Astrocyte of the spinal cord (primary cell): ENCODE results near the gene PEX6.
"Not testable (repeated sequence)": the region's sequence is repeated elsewhere in the genome, so short reads cannot be mapped to it uniquely, and the experiment has no call there.

Source experiments
- DNase-seq: peaks from one replicate; pipeline ENCODE4 v3.0.0; 2011; ENCODE audit warnings: low read depth, low spot score
- H3K4me3 ChIP-seq: 2 replicates; pipeline ENCODE4 v1.5.1; 2011; ENCODE audit warnings: low read depth, mild to moderate bottlenecking, low read length, moderate library complexity
- CTCF ChIP-seq: IDR thresholded peaks from 2 replicates; pipeline ENCODE4 v1.5.1; 2012; ENCODE audit warnings: low read depth, mild to moderate bottlenecking, low read length, inconsistent platforms
- in situ Hi-C: cut with HindIII; loops from 2 replicates; pipeline ENCODE4 v1.10.0; 2017; ENCODE audit warnings: low sequenced_read_pairs

The PEX6 gene

GRCh38 chr6:42942444-42942843 is 36.5 kb downstream of the PEX6 start:
- no peak overlapping the region for H3K4me3 ChIP-seq
- no peak for DNase-seq
- no peak for TF ChIP-seq CTCF
- in situ Hi-C loops, result no loop called here

- in situ Hi-C loops, DNase-seq, H3K4me3 ChIP-seq: not testable (repeated sequence)
These were observed 37.6 kb downstream of the PEX6 start for GRCh38 chr6:42941356-42941755.

GRCh38 chr6:42940493-42941045 is 38.4 kb downstream of the PEX6 start:
- no peak for DNase-seq
- in situ Hi-C loops, result no loop called here
- no peak overlapping the region for H3K4me3 ChIP-seq
- TF ChIP-seq CTCF, result no peak

GRCh38 chr6:42939810-42940167 is 39.2 kb downstream of the PEX6 start:
- H3K4me3 ChIP-seq, result no peak overlapping the region
- DNase-seq, result no peak
- in situ Hi-C loops, result no loop called here
- TF ChIP-seq CTCF, result no peak

- DNase-seq, result no peak
- no peak overlapping the region for H3K4me3 ChIP-seq
- no peak for TF ChIP-seq CTCF
- in situ Hi-C loops, result no loop called here
These were observed 39.8 kb downstream of the PEX6 start for GRCh38 chr6:42938987-42939809.

- DNase-seq, result no peak
- TF ChIP-seq CTCF, result no peak
- in situ Hi-C loops, result no loop called here
- H3K4me3 ChIP-seq, result no peak overlapping the region
These were observed 40.6 kb downstream of the PEX6 start for GRCh38 chr6:42938428-42938796.
